WI38 (cell line): ENCODE results near the gene SLN.

ENCODE experiments used
- H3K4me3 ChIP-seq: 2 replicates; pipeline ENCODE4 v1.5.1; 2011; ENCODE audit warnings: low read depth, mild to moderate bottlenecking, control low read depth, low read length
- TF ChIP-seq, protein P1 (sequence below): IDR thresholded peaks from 2 replicates; pipeline ENCODE4 v1.5.1; 2012; ENCODE audit warnings: low read depth, mild to moderate bottlenecking, control low read depth, low read length

SLN gene

DNA sequence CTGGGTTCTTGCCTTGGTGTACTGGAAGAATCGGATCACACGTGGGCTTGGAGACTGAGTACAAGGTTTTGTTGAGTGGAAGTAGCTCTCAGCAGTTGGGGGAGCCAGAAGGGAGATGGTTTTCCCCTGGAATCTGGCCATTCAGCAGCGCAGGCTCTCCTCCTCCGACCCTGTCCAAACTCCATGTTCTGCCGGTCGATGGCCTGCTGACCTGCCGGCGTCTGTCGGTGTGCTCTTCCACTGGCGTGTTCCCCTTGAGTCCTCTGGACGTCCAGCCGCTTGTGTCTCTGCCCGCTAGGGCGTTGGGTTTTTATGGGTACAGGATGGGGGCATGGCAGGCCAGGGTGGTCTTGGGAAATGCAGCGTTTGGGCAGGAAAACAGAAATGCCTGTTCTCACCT lies 38.5 kb upstream of the SLN start:
- H3K4me3 ChIP-seq = no peak overlapping the region
- TF ChIP-seq, protein P1, sequence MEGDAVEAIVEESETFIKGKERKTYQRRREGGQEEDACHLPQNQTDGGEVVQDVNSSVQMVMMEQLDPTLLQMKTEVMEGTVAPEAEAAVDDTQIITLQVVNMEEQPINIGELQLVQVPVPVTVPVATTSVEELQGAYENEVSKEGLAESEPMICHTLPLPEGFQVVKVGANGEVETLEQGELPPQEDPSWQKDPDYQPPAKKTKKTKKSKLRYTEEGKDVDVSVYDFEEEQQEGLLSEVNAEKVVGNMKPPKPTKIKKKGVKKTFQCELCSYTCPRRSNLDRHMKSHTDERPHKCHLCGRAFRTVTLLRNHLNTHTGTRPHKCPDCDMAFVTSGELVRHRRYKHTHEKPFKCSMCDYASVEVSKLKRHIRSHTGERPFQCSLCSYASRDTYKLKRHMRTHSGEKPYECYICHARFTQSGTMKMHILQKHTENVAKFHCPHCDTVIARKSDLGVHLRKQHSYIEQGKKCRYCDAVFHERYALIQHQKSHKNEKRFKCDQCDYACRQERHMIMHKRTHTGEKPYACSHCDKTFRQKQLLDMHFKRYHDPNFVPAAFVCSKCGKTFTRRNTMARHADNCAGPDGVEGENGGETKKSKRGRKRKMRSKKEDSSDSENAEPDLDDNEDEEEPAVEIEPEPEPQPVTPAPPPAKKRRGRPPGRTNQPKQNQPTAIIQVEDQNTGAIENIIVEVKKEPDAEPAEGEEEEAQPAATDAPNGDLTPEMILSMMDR = no peak

DNA sequence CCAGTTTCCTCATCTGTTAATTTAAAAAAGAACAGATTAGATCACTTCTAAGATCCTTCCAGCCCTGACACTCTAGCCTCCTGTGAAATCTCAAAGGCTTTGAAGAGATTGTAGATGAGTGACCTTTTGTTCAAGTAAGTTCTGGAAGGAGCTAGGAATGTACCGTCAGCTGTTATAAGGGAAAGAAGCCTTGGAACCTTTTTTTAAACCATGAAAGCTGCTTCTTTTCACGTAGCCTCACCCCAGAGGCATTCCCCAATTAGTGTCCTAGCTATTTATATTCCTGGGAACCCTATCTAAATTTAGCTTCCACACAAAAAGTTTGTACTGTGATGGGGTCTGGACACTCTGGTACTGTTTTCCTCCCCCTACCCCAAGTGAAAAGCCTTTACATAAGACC lies 35.8 kb upstream of the SLN start:
- TF ChIP-seq, protein P1 = no peak

GRCh38 chr11:107744736-107745135 lies 32.9 kb upstream of the SLN start:
- TF ChIP-seq, protein P1 = no peak
- H3K4me3 ChIP-seq = no peak overlapping the region

More for the DNA sequence above, 35.8 kb upstream of the SLN start:
- no peak overlapping the region for H3K4me3 ChIP-seq

- H3K4me3 ChIP-seq = no peak overlapping the region
- TF ChIP-seq, protein P1 = no peak
Measured at GRCh38 chr11:107743191-107743590, 31.3 kb upstream of the SLN start.

DNA sequence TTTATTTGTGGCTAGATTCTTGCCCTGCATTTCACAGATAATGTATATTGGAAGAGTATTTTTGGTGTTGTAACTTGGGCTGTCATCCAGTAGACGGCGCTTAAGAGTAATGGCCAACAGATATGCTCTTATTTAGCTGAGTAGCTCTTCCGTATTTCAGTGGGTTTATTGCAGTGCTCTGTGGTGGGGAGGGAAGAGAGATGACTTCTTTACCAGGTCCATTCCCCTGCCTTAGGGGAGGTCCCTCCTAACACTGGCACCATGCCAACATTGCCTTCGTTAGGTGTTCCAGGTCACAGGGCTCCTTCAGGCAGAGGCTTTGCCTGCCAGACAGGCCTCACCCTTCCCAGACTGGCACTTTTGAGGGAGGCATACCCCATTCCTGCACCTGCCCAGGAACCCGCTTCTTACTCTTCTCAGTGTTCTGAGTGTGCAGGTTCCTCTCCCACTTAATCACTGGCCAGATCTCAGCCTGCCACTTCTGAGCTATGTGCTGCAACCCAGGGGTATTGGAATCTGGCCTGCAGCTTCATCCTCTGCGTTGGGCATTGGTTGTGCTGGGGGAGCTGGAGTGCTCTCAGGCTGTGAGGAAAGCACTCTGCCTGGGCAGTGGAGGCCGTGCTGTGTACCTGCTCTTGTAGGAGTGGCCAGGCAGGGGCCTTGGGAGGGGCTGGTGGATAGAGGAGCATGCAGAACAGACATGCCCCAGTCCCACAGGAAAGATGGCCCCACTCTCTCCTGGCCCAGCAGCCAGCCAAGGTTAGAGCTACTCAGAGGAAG lies 29.4 kb upstream of the SLN start:
- TF ChIP-seq, protein P1 = peak; percentile 48
- H3K4me3 ChIP-seq = no peak overlapping the region

DNA sequence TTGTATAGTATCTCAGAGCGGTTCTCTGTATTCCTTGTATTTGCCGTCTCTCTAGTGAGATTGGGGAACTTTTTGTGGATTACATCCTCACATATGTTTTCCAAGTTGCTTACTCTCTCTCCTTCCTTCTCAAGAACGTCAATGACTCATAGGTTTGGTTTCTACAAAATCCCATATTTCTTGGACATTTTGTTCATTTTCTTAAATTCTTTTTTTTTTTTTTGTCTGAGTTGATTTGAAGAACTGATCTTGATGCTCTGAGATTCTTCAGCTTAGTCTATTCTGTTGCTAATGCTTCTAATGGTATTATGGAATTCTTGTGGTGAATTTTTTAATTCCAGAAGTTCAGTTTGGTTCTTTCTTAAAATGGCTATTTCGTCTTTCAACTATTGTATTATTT lies 28.4 kb upstream of the SLN start:
- no peak overlapping the region for H3K4me3 ChIP-seq
- TF ChIP-seq, protein P1 = no peak

GRCh38 chr11:107736546-107736945 lies 24.7 kb upstream of the SLN start:
- TF ChIP-seq, protein P1 = no peak
- H3K4me3 ChIP-seq = no peak overlapping the region
